ENCODE results near the gene STX5.
A peak's percentile ranks its signal among the peaks of the same experiment; 100 is the strongest.

The STX5 gene, protein sequence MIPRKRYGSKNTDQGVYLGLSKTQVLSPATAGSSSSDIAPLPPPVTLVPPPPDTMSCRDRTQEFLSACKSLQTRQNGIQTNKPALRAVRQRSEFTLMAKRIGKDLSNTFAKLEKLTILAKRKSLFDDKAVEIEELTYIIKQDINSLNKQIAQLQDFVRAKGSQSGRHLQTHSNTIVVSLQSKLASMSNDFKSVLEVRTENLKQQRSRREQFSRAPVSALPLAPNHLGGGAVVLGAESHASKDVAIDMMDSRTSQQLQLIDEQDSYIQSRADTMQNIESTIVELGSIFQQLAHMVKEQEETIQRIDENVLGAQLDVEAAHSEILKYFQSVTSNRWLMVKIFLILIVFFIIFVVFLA

DNA sequence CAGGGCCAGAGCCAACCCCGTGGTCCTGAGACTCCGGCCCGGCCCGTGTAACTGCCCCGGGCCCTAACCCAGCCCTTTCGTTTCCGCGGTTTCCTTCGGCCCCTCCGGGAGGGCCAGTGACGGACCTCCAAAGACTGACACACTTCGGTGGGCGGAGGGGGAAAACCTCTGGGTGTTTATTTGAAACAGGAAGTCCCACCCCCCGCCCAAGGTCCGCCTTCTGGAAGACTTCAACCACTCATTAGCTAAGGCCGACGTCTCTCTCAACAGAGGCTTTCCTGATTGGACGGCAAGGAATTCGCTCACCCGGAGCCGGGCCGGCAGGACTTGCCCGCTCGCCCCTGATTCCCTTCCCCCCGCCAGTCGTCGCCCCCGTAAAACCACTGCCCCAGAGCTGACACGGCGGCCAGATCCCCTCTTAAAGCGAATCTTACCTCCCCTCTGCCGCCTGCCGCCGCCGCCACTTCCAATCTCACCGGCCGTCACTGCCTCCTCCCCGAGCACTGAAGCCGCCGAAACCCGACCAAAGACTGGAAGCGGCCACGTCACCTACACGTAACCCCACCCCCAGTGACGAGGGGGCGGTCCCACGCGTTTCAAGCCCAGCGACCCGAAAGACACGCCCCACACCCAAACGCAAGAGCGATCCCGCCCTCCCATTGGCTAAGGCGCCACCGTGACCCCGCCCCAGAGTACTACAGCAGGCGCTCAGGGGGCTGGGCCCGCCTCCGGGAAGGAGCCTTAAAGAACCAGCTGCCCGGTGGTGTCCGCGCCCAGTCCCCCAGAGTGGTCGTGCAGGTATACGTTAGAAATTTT lies at the start of gene STX5:
TSS of gene STX5 (minus strand) at position 532 of the 816 bp plus-strand sequence. CDS start 808 bp downstream, outside the sequence.
- Histone ChIP-seq H3K4me3 (ENCODE audit: low read depth, low read length) (peak within 1 kb of the TSS; percentile 94), H3K9me3 (ENCODE audit: control insufficient read depth, low read length) (no peaks in the 10 kb centered on the region), H3K79me2 (peaks cover 6% of the 10 kb centered on the region), H3K27me3 (ENCODE audit: control insufficient read depth, insufficient read depth, low read length) (no peaks in the 10 kb centered on the region), H3K4me1 (peaks cover 4% of the 10 kb centered on the region), H3K4me2 (ENCODE audit: low read length) (peak within 1 kb of the TSS; percentile 93), H3K36me3 (ENCODE audit: control insufficient read depth, insufficient read depth, low read length) (no peaks in the 10 kb centered on the region), H3K9ac (peak within 1 kb of the TSS; percentile 20), H3K27ac (peak within 1 kb of the TSS; percentile 82), H2AFZ (peak within 1 kb of the TSS; percentile 65)
- TF ChIP-seq, protein P1, sequence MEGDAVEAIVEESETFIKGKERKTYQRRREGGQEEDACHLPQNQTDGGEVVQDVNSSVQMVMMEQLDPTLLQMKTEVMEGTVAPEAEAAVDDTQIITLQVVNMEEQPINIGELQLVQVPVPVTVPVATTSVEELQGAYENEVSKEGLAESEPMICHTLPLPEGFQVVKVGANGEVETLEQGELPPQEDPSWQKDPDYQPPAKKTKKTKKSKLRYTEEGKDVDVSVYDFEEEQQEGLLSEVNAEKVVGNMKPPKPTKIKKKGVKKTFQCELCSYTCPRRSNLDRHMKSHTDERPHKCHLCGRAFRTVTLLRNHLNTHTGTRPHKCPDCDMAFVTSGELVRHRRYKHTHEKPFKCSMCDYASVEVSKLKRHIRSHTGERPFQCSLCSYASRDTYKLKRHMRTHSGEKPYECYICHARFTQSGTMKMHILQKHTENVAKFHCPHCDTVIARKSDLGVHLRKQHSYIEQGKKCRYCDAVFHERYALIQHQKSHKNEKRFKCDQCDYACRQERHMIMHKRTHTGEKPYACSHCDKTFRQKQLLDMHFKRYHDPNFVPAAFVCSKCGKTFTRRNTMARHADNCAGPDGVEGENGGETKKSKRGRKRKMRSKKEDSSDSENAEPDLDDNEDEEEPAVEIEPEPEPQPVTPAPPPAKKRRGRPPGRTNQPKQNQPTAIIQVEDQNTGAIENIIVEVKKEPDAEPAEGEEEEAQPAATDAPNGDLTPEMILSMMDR (IDR thresholded peaks at IDR 0.05) = no peak

DNA sequence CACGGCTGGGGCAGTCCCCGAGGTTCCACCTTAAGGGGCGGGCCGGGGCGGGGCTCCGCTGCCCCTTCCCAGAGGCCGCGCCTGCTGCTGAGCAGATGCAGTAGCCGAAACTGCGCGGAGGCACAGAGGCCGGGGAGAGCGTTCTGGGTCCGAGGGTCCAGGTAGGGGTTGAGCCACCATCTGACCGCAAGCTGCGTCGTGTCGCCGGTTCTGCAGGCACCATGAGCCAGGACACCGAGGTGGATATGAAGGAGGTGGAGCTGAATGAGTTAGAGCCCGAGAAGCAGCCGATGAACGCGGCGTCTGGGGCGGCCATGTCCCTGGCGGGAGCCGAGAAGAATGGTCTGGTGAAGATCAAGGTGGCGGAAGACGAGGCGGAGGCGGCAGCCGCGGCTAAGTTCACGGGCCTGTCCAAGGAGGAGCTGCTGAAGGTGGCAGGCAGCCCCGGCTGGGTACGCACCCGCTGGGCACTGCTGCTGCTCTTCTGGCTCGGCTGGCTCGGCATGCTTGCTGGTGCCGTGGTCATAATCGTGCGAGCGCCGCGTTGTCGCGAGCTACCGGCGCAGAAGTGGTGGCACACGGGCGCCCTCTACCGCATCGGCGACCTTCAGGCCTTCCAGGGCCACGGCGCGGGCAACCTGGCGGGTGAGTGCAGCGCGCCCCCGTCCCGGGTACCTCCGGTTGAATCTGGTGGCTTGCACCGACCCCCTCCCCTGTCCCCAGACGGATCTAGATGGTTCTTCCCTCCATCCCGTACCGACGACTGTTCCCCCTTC lies 49.1 kb upstream of the STX5 start, which contains the start of gene SLC3A2:
TSS of gene SLC3A2 (plus strand) at position 94 of the 776 bp plus-strand sequence. CDS start at position 222, 128 bp downstream.
- H3K27me3 ChIP-seq (ENCODE audit: control insufficient read depth, insufficient read depth, low read length) = no peaks in the 10 kb centered on the region
- no peaks in the 10 kb centered on the region for H3K79me2 ChIP-seq
- TF ChIP-seq, protein P1 (IDR thresholded peaks at IDR 0.05) = peak; percentile 59
- H3K4me3 ChIP-seq (ENCODE audit: low read depth, low read length) = peak within 1 kb of the TSS; percentile 91
- no peaks in the 10 kb centered on the region for H3K9me3 ChIP-seq (ENCODE audit: control insufficient read depth, low read length)
- H3K36me3 ChIP-seq (ENCODE audit: control insufficient read depth, insufficient read depth, low read length) = no peaks in the 10 kb centered on the region
- H3K9ac ChIP-seq = peak within 1 kb of the TSS; percentile 93
- H3K4me1 ChIP-seq = peaks cover 5% of the 10 kb centered on the region
- peak within 1 kb of the TSS; percentile 96 for H2AFZ ChIP-seq
- peak within 1 kb of the TSS; percentile 96 for H3K27ac ChIP-seq
- H3K4me2 ChIP-seq (ENCODE audit: low read length) = peak within 1 kb of the TSS; percentile 96

DNA sequence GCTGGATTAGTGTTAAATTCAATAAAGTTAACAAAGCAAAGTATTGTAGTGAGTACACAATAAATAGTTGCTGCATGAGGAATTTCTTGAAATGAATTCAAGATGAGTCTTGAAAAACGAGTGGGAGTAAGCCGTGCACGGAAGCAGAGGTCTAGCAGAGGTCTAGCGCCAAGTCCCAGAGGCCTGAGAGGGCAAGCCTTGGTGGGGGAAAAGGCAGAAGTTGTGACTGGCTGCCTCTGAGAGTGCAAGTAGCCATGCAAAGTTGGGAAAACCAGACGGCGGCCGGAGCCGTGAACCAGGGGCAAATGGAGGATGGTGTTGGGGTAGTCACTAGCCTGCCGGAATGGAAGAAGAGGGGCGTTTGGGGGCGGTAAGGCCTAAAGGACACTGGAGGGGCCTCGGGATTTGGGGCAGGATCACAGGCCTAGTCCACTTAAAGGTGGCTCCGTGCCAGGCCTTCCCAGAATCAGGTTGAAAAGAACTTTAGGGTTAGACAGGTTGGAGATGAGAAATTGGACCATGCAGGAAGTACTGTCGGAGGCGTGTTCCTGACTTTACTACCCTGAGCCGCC lies 48.5 kb upstream of the STX5 start:
- Histone ChIP-seq H3K36me3 (ENCODE audit: control insufficient read depth, insufficient read depth, low read length) (no peaks in the 10 kb centered on the region), H3K27me3 (ENCODE audit: control insufficient read depth, insufficient read depth, low read length) (no peaks in the 10 kb centered on the region), H3K79me2 (no peaks in the 10 kb centered on the region), H2AFZ (peak overlapping the region; percentile 96), H3K27ac (peak overlapping the region; percentile 96), H3K9me3 (ENCODE audit: control insufficient read depth, low read length) (no peaks in the 10 kb centered on the region), H3K4me3 (ENCODE audit: low read depth, low read length) (peak overlapping the region; percentile 91), H3K4me1 (peaks cover 5% of the 10 kb centered on the region), H3K9ac (no peak overlapping the region), H3K4me2 (ENCODE audit: low read length) (peak overlapping the region; percentile 96)
- TF ChIP-seq, protein P1 (IDR thresholded peaks at IDR 0.05) = no peak

DNA sequence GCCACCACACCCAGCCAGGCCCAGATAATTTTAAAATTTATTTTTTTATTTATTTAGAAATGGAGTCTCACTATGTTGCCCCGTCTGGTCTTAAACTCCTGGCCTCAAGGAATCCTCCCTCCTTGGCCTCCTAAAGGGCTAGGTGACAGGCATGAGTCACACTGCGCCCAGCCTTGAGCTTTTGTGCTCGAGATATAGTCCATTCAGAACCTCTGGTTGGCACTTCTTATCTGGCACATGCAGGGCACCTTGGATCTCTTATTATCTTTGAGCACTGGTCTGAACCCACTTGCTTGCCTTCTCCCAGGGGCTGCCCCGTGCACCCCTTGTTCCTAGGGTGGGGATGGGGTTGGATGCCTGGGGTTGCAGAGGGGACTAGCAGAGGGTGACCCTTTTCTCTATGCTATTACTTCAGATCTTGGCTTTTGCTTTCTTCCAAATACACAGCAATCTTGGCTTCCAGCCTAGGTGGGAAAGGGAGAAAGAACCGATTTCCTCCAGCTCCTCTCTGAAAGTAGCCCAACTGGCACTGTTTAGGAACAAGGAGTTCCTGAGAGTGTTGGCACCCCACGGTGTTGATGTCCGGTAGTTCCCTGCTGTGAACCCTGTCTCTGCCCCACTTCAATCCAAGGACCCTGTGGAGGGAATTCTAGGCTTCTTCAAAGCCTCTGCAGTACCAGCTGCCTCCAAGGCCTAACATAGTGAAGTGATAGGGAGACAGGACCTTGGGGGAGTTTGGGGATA lies 47.6 kb upstream of the STX5 start:
- Histone ChIP-seq H3K9ac (no peak overlapping the region), H3K27ac (peak overlapping the region; percentile 96), H3K4me1 (peaks cover 5% of the 10 kb centered on the region), H3K9me3 (ENCODE audit: control insufficient read depth, low read length) (no peaks in the 10 kb centered on the region), H3K36me3 (ENCODE audit: control insufficient read depth, insufficient read depth, low read length) (no peaks in the 10 kb centered on the region), H3K4me2 (ENCODE audit: low read length) (peak overlapping the region; percentile 96), H2AFZ (peak overlapping the region; percentile 96), H3K27me3 (ENCODE audit: control insufficient read depth, insufficient read depth, low read length) (no peaks in the 10 kb centered on the region), H3K4me3 (ENCODE audit: low read depth, low read length) (peak overlapping the region; percentile 91), H3K79me2 (no peaks in the 10 kb centered on the region)
- TF ChIP-seq, protein P1 (IDR thresholded peaks at IDR 0.05) = no peak
